Measurements from ENCODE around the gene WDFY4. TPM values are rescaled to one million over a fixed set of nuclear protein-coding genes. Genes with fewer than 3 reads are reported as not detected.

Gene WDFY4
- total and polyA plus RNA-seq, 2 of the 4 experiments (the other 2 are of a cell fraction) = not detected

DNA sequence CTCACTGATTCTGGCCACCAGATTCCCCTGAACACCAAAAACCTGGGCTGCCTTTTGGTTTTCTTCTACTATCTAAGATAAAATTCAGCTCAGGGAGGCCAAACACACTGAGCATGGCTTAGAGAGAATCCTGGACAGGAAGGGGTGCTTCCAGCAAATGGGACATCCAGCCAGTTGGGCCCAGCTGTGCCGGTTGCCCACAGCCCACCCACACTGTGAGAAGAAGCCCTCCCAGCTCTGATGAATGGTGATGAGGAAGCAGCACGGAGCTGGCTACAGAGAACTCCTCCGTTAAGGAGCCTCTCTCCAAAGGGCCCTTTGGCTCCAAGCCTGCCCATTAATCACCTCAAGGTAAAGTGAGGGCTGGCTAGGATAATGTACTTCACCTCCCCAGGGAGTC lies 239.1 kb downstream of the WDFY4 start:
- Histone ChIP-seq H2BK120ac (ENCODE audit: low read depth, low read length) (no peak overlapping the region), H3K4me1 (ENCODE audit: control insufficient read depth, insufficient read depth, low read length) (no peaks in the 10 kb centered on the region), H3K27me3 (ENCODE audit: control insufficient read depth, insufficient read depth, low read length) (peaks cover 11% of the 10 kb centered on the region), H3K9me3 (ENCODE audit: control insufficient read depth, insufficient read depth, low read length) (no peaks in the 10 kb centered on the region), H3K56ac (ENCODE audit: extremely low read depth, insufficient read depth, low read length) (no peak overlapping the region), H4K5ac (ENCODE audit: low read depth, low read length) (no peak overlapping the region), H2AFZ (replicated peaks; ENCODE audit: low read length, poor library complexity) (no peak overlapping the region), H2BK15ac (ENCODE audit: low read depth, low read length) (no peak overlapping the region), H3K18ac (ENCODE audit: low read depth, low read length) (no peak overlapping the region), H3K27ac (ENCODE audit: insufficient read depth, low read length) (no peak overlapping the region), H4K8ac (ENCODE audit: low read depth in 2 of 2, low read length in 2 of 2) (no peak overlapping the region), H3K9ac (ENCODE audit: low read depth, low read length) (no peak overlapping the region), H4K20me1 (ENCODE audit: insufficient read depth, low read length) (no peaks in the 10 kb centered on the region), H2AK5ac (ENCODE audit: low read depth, low read length) (no peak overlapping the region), H3K4ac (ENCODE audit: low read depth, low read length) (no peak overlapping the region), H4K91ac (ENCODE audit: insufficient read depth, low read depth, low read length) (no peak overlapping the region), H3K36me3 (ENCODE audit: control insufficient read depth, insufficient read depth, low read length) (no peaks in the 10 kb centered on the region), H2BK5ac (ENCODE audit: low read depth, low read length, poor library complexity, severe bottlenecking) (no peak overlapping the region), H3K79me1 (ENCODE audit: low read depth in 1 of 2, low read length in 2 of 2) (no peaks in the 10 kb centered on the region), H2BK20ac (ENCODE audit: low read depth, low read length) (no peak overlapping the region), H3K14ac (replicated peaks; ENCODE audit: low read depth, low read length) (no peak overlapping the region), H3K4me2 (ENCODE audit: low read depth, low read length) (no peak overlapping the region), H3K23ac (ENCODE audit: low read depth, low read length) (no peak overlapping the region), H2AK9ac (replicated peaks; ENCODE audit: low read depth, low read length, poor library complexity) (no peak overlapping the region), H3K4me3 (ENCODE audit: insufficient read depth, low read depth, low read length) (no peak overlapping the region), H3K9me1 (ENCODE audit: insufficient read depth, low read length) (no peaks in the 10 kb centered on the region)
- no CpG with 5 or more reads among the region's 3 CpGs for WGBS, 2 experiments (ENCODE audit: extremely low coverage in 2 of 2, insufficient read length in 1 of 2)
- no TSS peak for BruUV-seq (replicated peaks)
- ATAC-seq (ENCODE audit: low read depth) = no peak
- ChIA-PET POLR2A (ENCODE audit: unreplicated experiment) (no interaction called here), CTCF (no interaction called here)
- no peak for DNase-seq
- in situ Hi-C loops (cut with MboI; ENCODE audit: low sequenced_read_pairs) = no loop called here
- dilution Hi-C loops (cut with HindIII; ENCODE audit: low sequenced_read_pairs, unreplicated experiment) = no loop called here
- TF ChIP-seq, protein P1, sequence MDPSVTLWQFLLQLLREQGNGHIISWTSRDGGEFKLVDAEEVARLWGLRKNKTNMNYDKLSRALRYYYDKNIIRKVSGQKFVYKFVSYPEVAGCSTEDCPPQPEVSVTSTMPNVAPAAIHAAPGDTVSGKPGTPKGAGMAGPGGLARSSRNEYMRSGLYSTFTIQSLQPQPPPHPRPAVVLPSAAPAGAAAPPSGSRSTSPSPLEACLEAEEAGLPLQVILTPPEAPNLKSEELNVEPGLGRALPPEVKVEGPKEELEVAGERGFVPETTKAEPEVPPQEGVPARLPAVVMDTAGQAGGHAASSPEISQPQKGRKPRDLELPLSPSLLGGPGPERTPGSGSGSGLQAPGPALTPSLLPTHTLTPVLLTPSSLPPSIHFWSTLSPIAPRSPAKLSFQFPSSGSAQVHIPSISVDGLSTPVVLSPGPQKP (IDR thresholded peaks at IDR 0.05; ENCODE audit: borderline replicate concordance, low read depth, low read length) = no peak
- TF ChIP-seq, protein P2, sequence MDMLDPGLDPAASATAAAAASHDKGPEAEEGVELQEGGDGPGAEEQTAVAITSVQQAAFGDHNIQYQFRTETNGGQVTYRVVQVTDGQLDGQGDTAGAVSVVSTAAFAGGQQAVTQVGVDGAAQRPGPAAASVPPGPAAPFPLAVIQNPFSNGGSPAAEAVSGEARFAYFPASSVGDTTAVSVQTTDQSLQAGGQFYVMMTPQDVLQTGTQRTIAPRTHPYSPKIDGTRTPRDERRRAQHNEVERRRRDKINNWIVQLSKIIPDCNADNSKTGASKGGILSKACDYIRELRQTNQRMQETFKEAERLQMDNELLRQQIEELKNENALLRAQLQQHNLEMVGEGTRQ (IDR thresholded peaks at IDR 0.05; ENCODE audit: low read depth, low read length) = no peak
- TF ChIP-seq NFE2L2 (IDR thresholded peaks at IDR 0.05; ENCODE audit: low read depth, low read length) (no peak), SMC3 (IDR thresholded peaks at IDR 0.05; ENCODE audit: low read depth, low read length) (no peak), BHLHE40 (IDR thresholded peaks at IDR 0.05; ENCODE audit: low read depth, low read length) (no peak), RFX5 (IDR thresholded peaks at IDR 0.05; ENCODE audit: low read depth, low read length) (no peak)
- intact Hi-C loops (cut with micrococcal nuclease) = no loop called here

Data from IMR-90 (cell line).